Measurements from ENCODE around the gene TTC1.
A peak's percentile ranks its signal among the peaks of the same experiment; 100 is the strongest.
"Not testable (repeated sequence)": the region's sequence is repeated elsewhere in the genome, so short reads cannot be mapped to it uniquely, and the experiment has no call there.

Gene TTC1

GRCh38 chr5:160001457-160001856 lies 7.5 kb upstream of the TTC1 start:
- no peak for DNase-seq

- no peak for DNase-seq
Measured at GRCh38 chr5:160007514-160007913, 1.4 kb upstream of the TTC1 start.

GRCh38 chr5:160008529-160008876 lies 436 bp upstream of the TTC1 start:
- DNase-seq, result not testable (repeated sequence)

GRCh38 chr5:160009591-160009989 lies 651 bp downstream of the TTC1 start:
- DNase-seq, result no peak

GRCh38 chr5:160011471-160011870 lies 2.5 kb downstream of the TTC1 start:
- DNase-seq, result no peak

- not testable (repeated sequence) for DNase-seq
Measured at GRCh38 chr5:160014197-160014596, 5.3 kb downstream of the TTC1 start.

- DNase-seq, result no peak
Measured at GRCh38 chr5:160018945-160019625, 10.1 kb downstream of the TTC1 start.

GRCh38 chr5:160020266-160020770 lies 11.4 kb downstream of the TTC1 start:
- DNase-seq, result no peak

GRCh38 chr5:160020964-160021363 lies 12.0 kb downstream of the TTC1 start:
- DNase-seq, result no peak

- DNase-seq, result peak; percentile 54 to 55
Measured at GRCh38 chr5:160021831-160022446, 13.0 kb downstream of the TTC1 start.

GRCh38 chr5:160023007-160023907 lies 14.3 kb downstream of the TTC1 start:
- no peak for DNase-seq

GRCh38 chr5:160023908-160024630 lies 15.1 kb downstream of the TTC1 start:
- no peak for DNase-seq

- DNase-seq, result no peak
Measured at GRCh38 chr5:160029004-160029403, 20.1 kb downstream of the TTC1 start.

GRCh38 chr5:160029540-160030139 lies 20.7 kb downstream of the TTC1 start:
- no peak for DNase-seq

- DNase-seq, result no peak
Measured at GRCh38 chr5:160030631-160031377, 21.9 kb downstream of the TTC1 start.

GRCh38 chr5:160033546-160034252 lies 24.8 kb downstream of the TTC1 start:
- DNase-seq, result no peak

- no peak for DNase-seq
Measured at GRCh38 chr5:160036243-160036642, 27.3 kb downstream of the TTC1 start.

- DNase-seq, result no peak
Measured at GRCh38 chr5:160036884-160037283, 27.9 kb downstream of the TTC1 start.

GRCh38 chr5:160039810-160040470 lies 31.0 kb downstream of the TTC1 start:
- DNase-seq, result no peak

- DNase-seq, result no peak
Measured at GRCh38 chr5:160040471-160040835, 31.5 kb downstream of the TTC1 start.

GRCh38 chr5:160042671-160043070 lies 33.7 kb downstream of the TTC1 start:
- no peak for DNase-seq

All from stimulated activated CD4-positive, alpha-beta T cell treated with anti-CD3 and anti-CD28 coated beads, Interleukin-2, amount 100 ng/mL, for 48 hours (primary cell).